GM19324 (cell line): ENCODE data around the gene PAX8.

ENCODE experiments used
- ATAC-seq: cut with Tn5 transposase; IDR thresholded peaks from one replicate; pipeline ENCODE4 v1.9.1; 2021; ENCODE audit warnings: mild to moderate bottlenecking, moderate library complexity; ENCODE audit not compliant: unreplicated experiment, low FRiP score

The PAX8 gene

DNA sequence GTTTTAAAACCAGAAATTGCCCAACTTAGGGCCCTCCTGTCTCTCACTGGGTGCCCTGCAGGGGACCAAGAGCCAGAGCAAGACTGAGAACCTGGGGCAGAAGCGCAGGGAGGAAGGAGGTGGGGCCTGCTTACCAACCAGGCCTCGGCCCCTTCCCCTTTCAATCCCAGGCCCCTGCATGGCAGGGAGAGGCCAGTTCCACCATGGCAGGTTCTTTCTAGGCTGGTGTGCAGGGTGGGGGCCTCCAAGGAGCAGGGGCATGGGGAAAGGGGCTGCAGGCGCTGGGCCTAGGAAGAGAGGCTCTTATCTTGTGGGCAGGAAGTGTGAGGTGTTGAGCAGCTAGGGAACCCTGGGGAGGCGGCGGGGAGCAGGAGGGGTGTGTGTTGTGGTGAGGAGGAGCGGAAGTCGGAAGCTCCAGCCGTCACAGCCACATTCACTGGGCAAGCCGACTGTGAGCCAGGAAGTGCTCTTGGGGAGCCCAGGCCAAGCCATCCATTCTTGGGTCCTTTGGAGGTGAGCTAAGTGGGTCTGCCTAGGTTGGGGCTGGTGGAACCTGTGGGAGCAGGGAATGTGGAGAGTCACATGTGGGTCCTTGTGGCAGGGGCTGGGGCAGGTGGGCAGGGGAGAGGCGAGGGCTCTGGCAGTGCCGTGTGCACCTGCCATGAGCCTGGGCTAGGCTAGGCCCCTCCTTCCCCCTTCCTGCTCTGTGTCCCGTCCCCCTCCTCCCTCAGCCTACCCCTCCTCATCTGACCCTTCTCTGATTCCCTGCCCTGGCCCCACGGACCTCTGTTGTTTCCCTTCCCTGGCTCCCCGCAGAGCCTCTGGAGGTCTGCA, 105.0 kb downstream of the PAX8 start, which contains the start of gene PSD4:
Gene PSD4, plus strand, starts transcription at position 430 of the 834 bp plus-strand sequence. CDS start 8,486 bp downstream, outside the sequence.
- ATAC-seq, result peak; percentile 84

DNA sequence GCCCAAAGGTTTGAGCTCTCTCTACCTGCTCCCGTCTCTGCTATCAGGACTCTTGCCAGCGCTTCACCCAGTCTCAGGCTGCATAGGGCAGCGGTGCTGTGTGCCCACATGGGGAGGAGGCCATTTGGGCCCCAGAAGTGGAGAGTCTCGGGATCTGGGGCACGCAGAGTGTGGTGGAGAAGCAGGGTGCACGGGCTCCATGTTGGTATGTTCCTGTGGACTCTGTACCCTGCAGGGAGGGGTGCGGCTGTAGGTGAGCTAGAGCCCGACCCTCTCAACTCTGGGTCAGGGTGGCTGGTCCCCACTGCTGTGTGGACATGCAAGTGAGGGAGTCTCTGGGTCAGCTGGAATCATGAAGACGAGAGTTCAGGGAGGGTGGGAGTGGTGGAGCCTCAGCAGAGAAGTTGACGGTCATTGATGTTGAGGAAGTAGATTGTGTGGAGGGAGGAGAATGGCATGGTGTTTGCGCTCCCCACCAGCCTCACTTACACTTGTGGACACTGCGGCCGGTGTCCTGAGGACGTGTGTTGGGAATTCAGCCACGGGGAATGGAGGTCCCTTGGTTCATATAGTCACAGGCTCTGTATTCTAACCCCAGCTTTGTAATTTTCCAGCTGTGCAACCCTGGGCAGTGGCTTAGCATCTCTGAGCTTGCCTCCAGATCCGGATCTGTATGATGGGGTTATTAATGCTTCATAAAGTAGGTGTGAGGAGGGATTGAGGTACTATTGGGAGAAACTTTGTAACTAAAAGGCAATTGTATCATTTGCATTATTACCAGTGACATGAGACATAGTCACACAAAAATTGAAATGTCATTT, 105.8 kb downstream of the PAX8 start:
- no peak for ATAC-seq

DNA sequence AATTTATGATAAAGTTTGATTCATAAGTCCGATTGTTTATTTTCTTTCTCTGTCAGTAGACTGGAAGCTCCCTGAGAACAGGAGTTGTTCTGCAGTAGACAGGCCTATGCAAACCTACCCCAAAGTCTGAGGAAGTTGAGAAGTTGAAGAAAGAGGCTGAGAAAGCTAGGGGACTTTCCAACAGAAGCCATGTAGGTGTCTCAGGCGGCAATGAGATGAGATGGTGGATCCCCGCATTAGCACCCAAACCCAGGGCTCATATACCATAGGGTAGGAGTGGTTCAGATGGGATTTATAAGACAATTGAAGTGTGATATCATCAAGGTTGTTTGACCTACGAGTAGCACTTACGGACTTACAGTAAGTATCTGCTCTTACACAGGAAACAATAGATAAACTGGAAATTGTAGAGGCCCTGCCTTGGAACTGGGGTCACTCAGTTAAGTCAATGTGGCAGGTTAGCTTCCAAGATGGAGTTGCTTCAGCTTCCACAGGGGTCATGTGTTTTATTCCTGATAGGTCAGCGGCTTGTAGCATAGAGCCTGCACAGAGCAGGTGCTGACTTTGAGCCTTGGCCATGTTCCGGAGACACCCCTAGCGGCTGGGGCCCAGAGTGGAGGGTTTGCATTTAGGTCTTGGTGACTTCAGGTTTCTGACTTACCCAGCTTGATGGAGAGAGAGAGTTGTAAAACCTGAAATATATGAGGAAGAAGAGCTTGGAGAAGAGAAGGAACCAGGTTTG, 107.2 kb downstream of the PAX8 start:
- no peak for ATAC-seq

DNA sequence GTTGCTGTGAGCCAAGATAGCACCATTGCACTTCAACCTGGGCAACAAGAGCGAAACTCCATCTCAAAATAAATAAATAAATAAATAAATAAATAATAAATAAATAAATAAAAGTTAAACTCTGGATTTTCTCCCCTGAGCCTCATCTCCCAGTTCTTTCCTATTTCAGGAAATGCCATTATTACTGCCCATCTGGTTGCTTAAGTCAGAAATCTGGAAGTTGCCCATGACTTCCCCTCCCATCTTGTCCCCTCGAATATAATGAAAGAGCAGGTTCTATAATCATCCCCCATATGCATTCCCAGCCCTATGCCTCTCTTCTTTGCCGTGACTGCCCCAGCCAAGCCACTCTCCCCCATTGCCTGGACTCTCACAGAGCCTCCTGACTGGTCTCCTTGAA, 109.1 kb downstream of the PAX8 start:
- ATAC-seq, result no peak

DNA sequence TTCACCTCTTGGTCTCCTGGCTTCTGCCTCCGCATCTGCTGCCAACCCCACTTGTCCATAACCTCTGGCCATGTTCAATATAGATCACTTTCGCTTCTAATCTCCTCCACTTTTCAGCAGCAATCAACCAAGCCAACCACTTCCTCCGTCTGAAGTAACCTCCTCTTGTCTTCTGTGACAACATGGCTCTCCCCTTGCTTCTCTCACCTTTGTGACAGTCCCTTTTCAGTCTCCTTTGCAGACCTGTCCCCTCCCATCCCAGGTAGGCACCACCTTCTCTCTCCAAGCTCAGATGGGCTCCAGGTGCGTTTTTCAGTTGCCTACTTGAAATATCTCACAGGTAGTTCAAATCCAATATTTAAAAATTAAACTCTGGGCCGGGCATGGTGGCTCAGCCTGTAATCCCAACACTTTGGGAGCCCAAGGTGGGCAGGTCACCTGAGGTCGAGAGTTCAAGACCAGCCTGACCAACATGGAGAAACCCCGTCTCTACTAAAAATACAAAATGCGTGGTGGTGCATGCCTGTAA, 109.7 kb downstream of the PAX8 start:
- no peak for ATAC-seq

DNA sequence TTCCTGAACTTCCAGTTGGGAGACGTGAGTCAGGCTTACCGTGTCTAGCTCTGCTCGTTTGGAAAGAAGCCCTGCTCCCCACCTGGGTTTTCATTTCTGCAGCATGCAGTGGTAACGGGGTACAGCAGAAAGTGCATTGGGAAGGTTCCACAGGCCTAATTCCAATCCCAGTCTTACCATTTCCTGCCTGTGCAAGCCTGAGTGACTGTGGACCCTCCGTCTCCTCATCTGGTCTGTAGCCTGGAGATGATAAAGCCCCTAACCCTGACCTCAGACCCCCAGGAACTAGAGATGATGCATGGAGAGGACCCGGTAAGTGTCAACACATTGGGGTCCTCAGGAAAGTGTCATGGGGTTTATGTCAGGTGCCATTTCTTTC, 110.8 kb downstream of the PAX8 start:
- ATAC-seq, result no peak

DNA sequence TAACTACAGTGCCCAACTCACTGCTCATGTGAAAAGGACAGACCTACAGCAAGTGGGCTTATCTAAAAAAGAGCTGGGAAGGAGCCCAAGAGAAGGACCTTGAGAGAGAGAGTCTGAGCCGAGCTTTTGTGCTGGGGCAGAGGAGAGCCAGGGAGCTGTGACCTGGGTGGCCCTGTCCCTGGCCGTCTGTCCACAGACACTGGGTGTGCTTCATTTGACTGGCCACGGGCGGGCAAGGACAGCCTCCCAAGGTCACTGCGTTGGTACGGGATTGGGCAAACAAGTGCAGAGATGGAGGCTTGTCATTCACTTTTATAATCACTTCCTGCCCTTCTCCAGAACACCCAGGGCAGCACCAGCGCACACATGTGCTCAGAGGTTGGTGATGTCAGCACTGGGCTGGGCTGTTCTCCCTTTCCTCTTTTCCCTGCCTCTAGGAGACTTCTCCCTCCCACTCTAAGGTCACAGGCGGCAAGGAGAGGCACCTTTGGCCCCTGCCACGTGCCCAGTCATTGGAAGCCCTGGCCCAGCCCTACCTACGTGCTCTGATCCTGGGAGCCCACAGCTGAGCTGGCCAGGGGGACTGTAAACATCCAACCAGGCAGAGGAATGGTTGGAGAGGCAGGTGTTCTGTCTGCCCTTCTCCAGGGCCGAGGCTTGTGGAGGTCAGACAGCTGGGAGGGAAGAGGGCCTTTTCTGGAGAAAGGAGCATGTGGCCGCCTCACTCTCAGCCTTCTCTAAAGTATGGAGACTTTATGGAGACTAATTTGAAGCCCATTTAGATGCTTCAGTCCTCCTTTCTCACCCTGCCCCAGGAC, 111.4 kb downstream of the PAX8 start:
- ATAC-seq, result no peak

DNA sequence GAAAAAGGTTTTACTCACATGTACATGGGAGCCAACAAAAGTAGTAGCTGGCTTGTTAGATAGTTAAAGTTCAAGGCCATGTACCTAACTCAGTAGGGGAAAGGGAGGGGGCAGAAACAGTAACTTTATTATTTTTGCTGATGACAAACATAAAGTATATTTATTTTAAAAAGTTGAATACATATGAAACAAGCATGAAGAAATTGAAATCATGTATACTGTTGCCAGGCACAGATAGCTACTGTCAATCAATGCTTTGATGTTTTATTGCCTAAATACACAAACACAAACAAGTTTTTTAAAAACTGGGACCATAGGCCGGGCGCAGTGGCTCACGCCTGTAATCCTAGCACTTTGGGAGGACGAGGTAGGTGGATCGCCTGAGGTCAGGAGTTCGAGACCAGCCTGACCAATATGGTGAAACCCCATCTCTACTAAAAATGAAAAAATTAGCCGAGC, 112.5 kb downstream of the PAX8 start:
- ATAC-seq, result no peak
